ENCODE data around the gene AP5B1.

DNA sequence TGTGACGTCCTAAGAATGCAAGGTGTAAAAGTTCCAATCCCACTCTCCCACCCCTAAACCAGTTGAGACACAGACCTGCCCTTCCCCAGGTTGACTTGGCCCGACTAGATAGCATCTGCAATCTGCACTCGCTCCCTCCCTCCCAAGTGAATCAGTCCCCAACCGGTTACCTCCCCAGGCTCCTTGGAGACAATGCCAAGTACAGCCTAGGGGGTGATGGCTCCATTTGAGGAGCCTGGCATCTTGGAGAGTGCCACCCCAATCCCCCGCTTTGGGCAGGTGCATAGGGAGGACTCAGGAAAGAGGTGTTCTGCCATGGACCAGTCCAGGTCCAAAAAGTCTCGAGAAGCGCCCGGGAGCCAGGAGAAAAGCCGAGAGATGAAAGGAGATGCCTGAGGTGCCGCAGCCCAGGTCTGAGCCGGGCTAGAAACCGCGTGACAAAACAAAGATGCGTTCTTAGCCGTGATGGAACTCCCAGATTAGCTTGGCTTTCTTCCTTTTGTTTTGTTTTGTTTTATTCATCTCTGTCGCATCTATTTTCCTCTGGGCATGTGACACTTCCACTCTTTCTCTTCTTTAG, 34.3 kb upstream of the AP5B1 start:
- TF ChIP-seq, protein P1, sequence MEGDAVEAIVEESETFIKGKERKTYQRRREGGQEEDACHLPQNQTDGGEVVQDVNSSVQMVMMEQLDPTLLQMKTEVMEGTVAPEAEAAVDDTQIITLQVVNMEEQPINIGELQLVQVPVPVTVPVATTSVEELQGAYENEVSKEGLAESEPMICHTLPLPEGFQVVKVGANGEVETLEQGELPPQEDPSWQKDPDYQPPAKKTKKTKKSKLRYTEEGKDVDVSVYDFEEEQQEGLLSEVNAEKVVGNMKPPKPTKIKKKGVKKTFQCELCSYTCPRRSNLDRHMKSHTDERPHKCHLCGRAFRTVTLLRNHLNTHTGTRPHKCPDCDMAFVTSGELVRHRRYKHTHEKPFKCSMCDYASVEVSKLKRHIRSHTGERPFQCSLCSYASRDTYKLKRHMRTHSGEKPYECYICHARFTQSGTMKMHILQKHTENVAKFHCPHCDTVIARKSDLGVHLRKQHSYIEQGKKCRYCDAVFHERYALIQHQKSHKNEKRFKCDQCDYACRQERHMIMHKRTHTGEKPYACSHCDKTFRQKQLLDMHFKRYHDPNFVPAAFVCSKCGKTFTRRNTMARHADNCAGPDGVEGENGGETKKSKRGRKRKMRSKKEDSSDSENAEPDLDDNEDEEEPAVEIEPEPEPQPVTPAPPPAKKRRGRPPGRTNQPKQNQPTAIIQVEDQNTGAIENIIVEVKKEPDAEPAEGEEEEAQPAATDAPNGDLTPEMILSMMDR (conservative IDR thresholded peaks at IDR 0.05; ENCODE audit: low read depth, low read length): no peak
- no peak for TF ChIP-seq EZH2phosphoT487 (IDR thresholded peaks at IDR 0.05; ENCODE audit: borderline replicate concordance, low read length)
